ENCODE data around the gene SPX.

Gene SPX, protein sequence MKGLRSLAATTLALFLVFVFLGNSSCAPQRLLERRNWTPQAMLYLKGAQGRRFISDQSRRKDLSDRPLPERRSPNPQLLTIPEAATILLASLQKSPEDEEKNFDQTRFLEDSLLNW
- total RNA-seq, result 0.12 to 0.26 reads per million in 2 experiments

DNA sequence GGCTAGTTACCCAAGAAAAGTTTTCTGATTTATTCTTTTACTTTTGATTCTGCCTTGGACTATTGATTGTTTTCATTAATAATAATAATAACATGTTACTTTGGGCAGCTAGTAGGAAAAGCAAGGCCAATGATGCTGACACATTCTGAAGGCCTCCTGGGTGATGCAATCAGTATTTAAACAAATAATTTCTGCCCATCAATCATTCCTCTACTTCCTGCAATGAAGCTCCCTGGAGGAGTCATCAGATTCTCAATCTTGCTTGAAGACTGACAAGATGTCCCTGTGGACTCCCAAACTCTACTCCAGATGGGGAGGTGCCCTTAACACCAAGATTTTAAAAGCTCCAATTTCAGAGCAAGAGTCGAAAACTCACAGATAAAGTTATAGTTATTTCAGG lies at the start of gene SPX:
Gene SPX (plus strand): TSS at position 244 of the 400 bp plus-strand sequence. CDS start 177 bp downstream, outside the sequence.
- DNase-seq (ENCODE audit: low read depth), result no peak

DNA sequence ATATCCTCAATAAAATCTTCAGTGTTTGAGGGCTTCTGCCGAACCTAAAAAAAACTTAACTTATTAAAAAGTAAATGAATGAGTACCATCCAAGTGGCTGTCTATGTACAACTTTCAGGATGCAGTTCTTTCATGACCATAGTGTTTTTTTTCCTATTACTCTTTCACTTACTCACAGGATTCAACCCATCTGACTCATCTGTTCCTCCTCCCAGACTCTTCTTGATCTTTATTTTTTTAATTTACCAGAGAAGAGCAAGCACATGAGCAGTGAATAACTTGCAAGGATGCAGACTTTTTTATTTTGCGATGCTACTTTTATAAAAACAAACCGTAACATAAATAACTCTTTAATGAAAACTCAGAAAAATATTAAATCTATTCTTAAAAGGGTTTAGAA lies 49.1 kb upstream of the SPX start:
- no peak for DNase-seq (ENCODE audit: low read depth)

DNA sequence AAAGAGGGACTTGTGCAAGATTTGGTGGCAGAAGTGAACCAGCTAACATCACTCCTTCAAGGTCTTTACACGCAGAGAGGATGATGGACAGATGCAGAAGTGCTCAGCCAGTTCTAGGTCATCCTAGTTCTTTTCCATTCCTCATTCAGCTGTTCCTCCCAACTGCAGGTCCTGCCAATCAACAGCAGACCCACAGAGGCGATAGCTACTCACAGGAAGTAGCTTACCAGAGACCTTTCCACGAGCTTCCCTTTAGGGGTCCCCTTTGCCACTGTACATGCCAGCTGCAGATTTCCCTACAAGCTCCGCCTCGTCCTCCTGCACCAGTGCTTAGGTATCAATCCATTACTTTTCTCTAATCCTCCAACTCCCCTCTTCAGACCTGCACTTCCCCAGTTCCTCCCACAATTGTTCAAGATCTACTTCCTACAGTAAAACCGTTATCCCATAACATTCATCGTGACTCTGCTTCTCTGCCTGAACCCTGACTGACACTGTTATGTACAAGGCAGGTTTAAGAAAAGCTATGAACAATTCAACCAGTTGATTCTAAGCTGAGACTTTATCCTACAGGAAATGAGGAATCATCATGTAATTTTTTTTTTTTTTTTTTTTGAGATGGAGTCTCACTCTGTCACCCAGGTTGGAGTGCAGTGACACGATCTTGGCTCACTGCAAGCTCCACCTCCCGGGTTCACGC lies 47.2 kb upstream of the SPX start:
- DNase-seq (ENCODE audit: low read depth), result no peak

DNA sequence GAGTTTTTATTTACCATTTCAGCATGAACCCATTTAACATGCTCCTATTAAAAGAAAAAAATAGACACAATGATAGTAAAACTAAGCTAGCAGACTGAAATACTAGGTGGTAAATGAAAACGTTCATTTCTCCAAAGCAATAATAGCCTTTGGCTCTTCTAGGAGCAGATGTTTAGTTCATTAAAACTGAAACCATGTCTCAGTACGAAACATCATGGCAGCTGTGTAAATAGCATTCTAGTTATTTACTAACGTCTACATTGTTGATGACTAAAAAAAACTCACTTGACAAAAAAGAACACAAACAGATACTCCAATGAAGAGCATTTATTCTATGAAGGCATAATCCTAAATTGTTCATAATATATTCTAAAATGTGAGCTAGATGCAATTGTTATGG lies 42.6 kb upstream of the SPX start:
- no peak for DNase-seq (ENCODE audit: low read depth)

DNA sequence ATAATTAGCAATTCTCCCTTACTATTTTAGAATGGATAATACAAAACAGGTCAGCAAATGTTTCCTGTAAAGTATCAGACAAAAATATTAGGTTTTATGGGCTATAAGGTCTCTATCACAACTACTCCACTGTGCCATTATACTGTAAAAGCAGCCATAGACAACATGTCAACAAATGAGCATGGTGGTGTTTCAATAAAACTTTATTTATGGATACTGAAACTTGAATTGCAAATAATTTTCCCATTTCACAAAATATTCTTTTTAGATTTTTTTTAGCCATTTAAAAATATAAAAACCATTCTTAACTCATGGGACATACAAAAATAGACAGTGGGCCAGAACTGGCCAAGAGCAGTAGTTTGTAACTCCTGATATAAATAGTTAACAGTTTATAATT lies 40.1 kb upstream of the SPX start:
- DNase-seq (ENCODE audit: low read depth), result no peak

DNA sequence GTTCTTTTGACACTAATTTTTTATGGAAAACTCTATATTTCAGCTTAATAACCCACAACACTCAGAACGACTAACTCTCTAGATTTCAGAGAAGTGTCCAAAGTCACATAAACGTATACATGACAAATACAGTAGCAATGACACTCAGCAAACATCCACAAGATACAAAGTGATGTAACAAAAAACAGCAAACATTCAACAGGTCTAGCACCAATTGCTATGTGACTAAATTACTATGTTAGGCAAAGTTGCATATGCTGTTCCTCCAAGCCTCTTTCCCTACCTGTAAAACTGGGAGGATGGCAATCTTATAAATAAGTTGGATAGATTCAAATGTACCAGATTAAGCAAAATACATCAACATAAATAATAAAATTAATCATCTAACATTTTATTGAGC lies 26.3 kb upstream of the SPX start:
- DNase-seq (ENCODE audit: low read depth), result no peak

DNA sequence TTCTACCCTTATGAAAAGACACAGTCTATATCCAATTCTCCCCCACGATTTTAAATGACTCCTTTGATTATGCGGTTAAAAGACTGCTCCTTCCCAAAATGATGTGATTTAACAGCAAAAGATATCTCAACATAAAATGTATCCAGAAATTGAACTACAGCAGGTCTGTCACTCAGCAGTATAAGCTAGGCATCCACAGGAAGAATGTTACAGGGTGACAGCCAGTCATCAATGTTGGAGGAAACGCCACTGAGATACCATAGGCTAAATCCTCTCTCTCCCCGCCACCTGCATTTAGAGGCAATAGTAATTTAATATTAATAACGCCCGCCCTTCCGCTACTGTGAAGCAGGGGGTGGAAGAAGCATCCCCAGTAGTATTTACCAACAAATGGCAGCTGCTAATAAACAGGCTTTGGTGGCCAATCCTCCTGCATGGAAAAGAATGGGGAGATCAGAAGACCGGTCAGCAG lies 25.3 kb upstream of the SPX start:
- no peak for DNase-seq (ENCODE audit: low read depth)

DNA sequence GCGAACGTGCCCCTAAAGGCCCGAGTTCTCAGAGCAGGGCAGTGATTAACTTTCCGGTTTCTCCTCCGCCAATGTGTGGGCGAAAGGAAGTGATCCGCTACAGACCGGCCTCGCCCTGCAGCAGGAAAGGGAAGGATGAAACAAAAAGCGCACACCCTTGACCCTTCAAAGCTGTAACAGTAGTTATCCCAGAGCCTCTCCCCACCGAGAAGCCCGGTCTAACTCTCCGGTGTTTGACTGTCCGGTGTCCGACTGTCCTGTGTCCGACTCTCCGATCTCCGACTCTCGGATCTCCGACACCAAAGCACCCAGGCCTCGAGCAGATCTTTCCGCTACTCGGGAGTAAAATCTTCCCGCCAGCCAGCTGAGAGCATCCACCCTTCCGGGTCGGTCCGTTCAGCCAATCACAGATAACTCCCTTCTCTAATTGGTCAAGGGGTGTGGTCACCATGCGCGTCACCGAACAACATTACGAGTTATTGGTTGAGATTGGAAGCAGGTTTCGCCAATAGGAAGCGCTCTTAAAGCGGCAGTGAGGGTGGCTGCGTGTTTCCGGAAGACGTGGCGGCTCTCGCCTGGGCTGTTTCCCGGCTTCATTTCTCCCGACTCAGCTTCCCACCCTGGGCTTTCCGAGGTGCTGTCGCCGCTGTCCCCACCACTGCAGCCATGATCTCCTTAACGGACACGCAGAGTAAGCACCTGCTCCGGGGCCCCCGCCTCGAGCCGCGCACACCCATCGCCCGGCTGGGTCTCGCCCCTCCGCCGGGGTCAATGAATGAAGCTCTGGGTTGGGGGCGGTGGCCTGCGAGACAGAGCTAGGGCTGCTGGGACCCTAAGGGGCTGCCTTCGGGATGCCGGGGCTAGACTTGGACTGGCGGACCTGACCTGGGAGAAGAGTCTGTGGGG lies 24.6 kb upstream of the SPX start, which contains the start of the genes GOLT1B and RECQL:
Gene GOLT1B (plus strand): TSS at position 532 of the 906 bp plus-strand sequence. CDS start 135 bp downstream, at position 667.
Gene RECQL (minus strand): TSS at position 378 of the 906 bp plus-strand sequence. CDS start 2,065 bp downstream, outside the sequence.
- DNase-seq (ENCODE audit: low read depth), result peak; percentile 87

DNA sequence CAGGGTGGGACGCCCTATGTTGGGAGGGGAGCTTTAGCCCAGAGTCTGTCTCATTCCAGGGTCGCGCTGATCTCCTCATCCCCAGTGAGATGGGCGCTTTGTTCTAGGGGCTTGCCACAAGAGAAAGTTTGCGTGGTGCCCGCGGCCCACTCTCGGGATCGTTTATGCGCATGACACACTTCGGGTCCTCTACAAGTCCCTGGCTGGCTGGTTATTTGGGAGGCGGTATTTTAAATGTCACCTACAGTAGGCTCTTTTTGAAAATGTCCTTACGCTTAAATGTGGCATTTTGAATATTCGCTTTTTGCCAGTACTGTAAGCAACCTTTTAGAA lies 24.0 kb upstream of the SPX start:
- no peak for DNase-seq (ENCODE audit: low read depth)

DNA sequence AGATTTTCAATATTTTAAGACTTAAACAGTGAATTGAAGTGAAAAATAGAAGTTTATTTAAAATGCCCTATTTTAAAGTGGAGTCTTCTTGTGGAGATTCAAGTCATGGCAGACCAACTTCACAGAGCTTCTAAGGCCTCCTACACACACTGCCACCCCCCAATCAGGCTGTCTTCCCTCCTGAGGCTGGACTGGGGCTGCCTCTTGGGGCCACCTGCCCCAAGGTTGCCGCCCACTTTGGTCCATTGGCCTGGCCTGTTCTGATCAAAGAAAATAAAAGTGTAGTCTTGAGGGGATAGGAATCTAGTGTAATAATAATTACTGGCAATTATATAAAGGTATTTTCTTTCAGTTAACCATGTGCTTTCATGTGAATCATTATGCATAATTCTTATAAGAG lies 23.2 kb upstream of the SPX start:
- no peak for DNase-seq (ENCODE audit: low read depth)

DNA sequence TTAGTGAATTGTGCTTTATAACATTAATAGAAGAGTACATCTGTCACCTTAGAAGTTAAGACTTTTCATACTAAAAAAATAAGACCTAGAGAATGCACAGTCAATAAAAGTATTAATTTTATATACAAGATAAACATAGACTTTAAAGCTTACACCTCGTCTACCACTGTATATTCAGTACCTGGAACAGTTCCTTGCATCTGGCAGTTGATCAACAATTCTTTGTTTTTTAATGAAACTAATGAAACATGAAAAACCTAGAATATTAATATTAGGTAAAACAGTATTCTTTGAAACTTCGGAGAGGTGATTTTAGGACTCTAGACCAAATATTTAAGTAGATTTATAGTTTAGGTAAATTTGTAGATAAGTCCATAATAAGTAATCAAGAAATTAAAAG lies 20.2 kb upstream of the SPX start:
- DNase-seq (ENCODE audit: low read depth), result no peak

DNA sequence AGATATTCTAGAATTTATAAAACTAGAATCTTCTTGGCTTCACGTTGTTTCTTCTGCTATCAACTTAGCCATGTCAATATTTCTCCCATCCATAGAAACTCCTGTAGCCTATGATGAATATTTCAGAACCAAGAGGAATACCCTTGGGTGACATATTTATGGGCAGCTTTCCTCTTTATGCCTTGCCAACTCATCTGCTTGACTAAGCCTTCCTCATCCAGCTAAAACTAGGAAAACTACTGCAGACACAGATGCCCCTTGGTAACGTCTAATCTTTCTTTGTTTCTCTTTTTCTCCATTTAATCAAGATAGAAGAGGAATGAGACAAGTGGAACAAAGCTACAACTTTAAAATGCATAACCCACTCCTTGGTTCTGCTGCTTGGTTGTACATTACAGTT lies 18.2 kb upstream of the SPX start:
- DNase-seq (ENCODE audit: low read depth), result no peak

DNA sequence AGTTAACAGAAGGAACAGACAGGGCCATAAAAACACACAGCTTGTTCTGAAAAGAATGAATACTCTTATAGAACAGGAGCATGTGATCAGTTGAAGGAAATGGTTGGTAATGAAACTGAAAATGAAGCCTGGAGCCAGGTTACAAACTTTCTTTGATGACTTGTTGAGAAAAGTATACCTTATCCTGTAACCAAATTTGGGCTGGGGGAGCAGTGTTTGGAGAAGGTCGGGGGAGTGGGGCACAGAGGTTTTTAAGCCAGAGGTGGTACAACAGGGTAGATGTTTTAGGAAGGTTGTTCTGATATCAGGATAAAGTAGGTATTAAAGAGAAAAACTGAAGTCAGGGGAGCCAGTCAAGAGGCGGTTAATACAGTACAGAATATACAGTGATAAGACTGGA lies 16.3 kb upstream of the SPX start:
- no peak for DNase-seq (ENCODE audit: low read depth)

DNA sequence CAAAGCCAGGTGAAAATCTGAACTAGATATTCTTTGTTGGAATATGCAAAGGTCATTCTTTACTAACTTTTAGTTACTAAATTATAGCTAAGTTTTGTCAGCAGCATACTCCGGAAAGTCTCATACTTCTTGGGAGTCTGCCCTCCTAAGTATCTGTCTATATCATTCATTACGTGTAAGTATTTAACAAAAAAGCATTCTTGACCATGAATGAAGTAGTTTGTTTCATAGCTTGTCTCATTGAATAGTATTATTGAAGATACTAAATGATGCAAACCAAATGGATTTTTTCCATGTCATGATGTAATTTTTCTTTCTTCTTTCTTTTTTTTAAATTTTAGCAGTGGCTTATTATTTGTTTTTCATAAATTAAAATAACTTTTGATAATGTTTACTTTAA lies 9.8 kb upstream of the SPX start:
- no peak for DNase-seq (ENCODE audit: low read depth)

DNA sequence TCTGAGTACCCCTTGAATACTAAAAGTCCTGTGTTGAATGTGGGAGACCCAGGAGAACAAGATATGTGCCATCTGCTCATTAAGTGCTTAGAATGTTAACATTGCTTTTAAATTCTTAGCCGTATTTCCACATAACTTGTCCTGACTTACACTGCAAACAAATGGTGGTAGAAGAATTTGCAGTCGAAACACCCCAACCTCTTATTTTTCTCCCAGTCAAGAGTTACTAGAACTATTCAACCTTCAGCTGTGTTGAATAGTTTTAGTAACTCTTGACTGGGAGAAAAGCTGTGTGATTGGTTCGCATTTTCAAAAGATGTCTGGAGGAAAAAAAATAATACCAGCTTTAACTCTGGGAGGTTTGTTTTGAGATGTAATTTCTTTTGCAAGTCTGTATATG lies 7.6 kb upstream of the SPX start:
- DNase-seq (ENCODE audit: low read depth), result no peak

DNA sequence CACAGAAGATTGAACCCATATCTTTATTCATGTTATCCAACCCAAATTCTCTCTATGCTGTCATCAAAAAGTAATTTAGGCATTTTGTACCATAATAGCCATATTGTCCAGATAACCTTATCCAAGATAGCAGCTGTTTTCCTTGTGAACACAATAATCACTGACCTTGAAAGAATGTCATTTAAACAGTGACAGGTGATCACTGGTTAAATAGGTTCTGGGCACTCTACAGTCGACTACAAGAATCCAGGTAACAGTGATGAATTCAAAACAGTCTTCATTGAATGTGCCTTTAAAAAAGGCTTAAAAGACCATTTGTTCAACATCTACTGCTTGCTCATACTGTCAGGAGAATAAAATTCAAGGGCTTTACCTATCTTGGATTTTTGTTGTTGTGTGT lies 4.6 kb upstream of the SPX start:
- DNase-seq (ENCODE audit: low read depth), result no peak

DNA sequence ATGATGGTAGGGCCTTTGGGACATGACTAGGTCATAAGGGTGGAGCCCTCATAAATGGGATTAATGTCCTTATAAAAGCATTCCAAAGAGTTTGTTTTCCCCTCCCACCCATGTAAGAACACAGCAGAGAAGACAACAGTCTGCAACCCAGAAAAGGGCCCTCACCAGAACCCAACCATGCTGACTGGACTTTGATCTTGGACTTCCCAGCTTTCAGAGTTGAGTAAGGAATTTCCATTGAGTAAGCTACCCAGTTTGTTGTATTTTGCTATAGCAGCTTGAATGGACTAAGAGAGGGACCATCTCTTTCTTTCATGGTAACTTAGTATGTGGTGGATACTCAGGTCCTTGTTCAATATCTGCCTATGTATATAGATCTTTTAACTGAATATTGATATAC lies 2.9 kb upstream of the SPX start:
- DNase-seq (ENCODE audit: low read depth), result no peak

DNA sequence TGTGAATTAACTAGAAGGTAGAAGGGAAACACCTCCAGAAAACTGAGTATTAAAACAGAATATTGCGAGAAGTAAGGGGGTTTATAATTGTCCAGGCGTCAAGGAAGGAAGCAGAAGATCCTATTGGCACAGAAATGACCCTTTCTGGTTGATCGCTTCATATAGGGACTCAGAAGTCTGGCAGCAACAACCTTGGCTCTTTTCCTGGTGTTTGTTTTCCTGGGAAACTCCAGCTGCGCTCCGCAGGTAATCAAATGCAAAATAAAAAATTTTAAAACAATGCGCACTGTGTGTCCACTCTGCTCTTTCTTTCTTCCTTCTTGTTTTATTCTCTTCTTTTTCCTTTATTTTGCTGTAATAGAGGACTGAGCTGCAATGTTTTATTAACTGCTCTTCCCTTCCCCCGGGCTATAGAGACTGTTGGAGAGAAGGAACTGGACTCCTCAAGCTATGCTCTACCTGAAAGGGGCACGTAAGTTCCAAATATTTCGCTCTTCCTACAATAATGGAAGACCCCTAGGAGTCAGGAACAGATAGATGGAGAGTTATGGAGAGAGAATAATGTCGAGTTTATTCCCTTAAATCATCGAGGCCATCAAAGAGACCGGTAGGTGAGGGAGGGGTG lies 737 bp downstream of the SPX start:
- no peak for DNase-seq (ENCODE audit: low read depth)

DNA sequence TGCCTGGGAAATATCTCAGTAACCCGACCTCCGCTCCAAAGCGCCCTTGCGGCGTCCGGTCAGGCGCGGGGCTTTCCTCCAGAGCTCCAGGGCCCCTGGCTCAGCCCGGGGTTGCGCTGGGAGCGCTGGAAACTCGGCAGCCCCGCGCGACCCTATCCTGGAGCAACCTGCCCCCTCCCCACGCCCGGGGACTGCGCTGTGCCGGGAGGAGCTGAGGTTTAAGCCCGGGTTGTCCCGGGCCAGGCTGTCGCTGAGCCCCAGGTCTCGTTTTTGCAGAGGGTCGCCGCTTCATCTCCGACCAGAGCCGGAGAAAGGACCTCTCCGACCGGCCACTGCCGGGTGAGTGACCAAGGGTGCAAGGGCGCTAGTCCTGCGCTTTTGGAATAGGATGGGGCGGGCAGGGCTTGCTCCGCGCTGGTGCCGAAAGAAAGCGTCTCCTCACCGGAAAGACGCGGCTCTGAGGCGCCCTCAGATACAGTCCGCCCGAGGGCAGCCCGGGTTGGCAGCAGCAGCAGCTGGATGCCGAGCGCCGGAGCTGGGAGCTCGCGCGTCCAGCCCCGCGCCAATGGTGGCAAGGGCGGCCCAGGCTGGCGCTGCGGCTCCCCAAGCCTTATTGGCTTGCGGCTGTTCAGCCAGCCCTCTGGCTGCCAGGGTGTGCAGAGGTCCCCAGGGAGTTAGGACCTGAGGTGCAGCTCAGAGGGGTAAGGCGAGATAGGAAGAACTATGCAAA lies 1.5 kb downstream of the SPX start:
- peak; percentile 36 for DNase-seq (ENCODE audit: low read depth)

DNA sequence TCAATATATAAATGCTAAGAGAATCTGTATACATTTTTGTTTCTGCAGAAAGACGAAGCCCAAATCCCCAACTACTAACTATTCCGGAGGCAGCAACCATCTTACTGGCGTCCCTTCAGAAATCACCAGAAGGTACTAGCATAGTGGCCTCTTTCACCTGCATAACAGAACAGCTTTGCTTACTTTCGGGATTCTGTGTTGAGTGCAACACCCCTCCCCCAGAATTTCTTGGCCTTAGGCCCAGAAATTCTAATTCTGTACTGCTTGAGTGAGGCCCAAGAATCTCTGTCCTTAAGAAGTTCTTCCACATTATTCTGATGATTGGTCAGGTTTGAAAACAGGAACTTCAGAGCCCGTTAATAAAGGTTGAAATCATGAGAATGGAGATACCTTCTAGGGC lies 2.9 kb downstream of the SPX start:
- DNase-seq (ENCODE audit: low read depth), result no peak

DNA sequence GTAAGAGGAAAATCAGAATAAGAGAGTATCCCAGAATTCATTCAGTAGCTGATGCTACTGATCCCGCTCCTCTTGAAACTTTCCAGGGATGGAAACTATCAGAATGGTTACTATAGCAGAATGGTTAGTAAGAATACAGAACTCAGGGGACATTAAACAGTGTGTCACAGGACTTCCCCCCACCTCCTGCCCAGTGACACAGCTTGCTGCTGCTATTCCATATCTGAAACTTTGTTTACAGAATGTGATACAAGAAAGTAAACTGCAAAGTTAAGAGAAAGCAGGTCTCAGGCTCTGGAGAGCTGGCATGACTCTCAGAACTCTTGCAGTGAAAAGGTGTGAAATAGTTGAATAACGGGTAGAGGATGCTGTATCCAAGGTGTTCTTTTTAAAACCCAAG lies 3.4 kb downstream of the SPX start:
- DNase-seq (ENCODE audit: low read depth), result no peak
